Measurements from ENCODE around the gene XBP1.

DNA sequence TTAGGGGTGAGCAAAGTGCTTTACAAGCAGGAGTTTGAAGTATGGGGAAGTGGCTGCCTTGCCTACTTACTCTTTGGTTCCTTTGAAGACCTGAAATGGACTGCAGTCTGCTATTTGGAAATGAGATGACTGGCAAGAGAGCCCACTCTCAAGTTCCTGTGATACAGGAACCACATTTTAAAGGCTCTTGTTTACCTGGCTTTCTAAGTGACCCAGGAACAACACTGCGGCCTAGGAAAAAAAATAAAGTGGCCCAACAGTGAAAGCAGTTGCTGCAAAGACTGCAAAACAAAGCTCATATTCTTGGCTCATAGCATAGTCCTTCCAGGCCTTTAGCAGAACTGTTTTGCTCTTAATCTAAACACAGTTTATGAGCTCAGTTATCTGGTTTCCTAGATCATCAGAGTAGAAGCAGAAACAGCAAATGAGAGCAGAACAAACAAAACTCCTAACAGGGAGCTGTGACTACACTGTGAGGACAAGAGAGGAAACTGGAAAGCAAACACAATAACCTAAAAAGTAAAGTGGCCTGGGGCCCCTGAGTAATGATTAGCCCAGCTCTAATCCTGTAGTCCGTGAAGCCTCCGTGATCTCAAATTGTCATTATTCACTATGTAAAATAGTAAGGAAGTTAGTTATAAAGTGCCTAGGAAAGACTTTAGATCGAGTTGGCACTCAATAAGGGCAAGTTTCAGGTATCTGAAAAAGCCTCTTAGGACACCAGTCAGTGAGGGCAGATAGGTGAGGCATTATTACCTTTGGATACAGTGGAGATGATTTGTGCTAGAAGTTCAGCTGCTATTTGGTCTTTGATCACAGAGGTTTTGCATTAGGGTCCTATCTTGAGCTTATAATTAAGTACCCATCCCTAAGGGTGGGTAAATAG is 16.3 kb downstream of the XBP1 start:
- TF ChIP-seq, protein P1, sequence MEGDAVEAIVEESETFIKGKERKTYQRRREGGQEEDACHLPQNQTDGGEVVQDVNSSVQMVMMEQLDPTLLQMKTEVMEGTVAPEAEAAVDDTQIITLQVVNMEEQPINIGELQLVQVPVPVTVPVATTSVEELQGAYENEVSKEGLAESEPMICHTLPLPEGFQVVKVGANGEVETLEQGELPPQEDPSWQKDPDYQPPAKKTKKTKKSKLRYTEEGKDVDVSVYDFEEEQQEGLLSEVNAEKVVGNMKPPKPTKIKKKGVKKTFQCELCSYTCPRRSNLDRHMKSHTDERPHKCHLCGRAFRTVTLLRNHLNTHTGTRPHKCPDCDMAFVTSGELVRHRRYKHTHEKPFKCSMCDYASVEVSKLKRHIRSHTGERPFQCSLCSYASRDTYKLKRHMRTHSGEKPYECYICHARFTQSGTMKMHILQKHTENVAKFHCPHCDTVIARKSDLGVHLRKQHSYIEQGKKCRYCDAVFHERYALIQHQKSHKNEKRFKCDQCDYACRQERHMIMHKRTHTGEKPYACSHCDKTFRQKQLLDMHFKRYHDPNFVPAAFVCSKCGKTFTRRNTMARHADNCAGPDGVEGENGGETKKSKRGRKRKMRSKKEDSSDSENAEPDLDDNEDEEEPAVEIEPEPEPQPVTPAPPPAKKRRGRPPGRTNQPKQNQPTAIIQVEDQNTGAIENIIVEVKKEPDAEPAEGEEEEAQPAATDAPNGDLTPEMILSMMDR (IDR thresholded peaks at IDR 0.05), result no peak
- TF ChIP-seq POLR2A (IDR thresholded peaks at IDR 0.05), result no peak

Data from adrenal gland (tissue), 5 donors.